GM06990 (cell line): Measurements from ENCODE around the gene NKIRAS2.

ENCODE experiments used
- DNase-seq: peaks from one replicate; pipeline ENCODE4 v3.0.0-alpha.2; 2011; ENCODE audit not compliant: insufficient read length; ENCODE audit errors: extremely low read depth
- H3K27me3 ChIP-seq: replicated peaks from 2 replicates; pipeline ENCODE4 v1.6.0; 2011; ENCODE audit warnings: low read length; ENCODE audit not compliant: control insufficient read depth, insufficient read depth
- H3K36me3 ChIP-seq: 2 replicates; pipeline ENCODE4 v1.5.1; 2011; ENCODE audit warnings: low read length; ENCODE audit not compliant: control insufficient read depth, insufficient read depth
- H3K4me3 ChIP-seq: replicated peaks from 2 replicates; pipeline ENCODE4 v1.5.1; 2011; ENCODE audit warnings: low read depth, mild to moderate bottlenecking, control low read depth, low read length
- CTCF ChIP-seq: IDR thresholded peaks from 2 replicates; pipeline ENCODE4 v1.5.1; 2011; ENCODE audit warnings: low read length, control low read depth, mild to moderate bottlenecking, inconsistent platforms; ENCODE audit not compliant: insufficient read depth, poor library complexity, severe bottlenecking

Gene NKIRAS2

GRCh38 chr17:42055027-42055426, 35.1 kb downstream of the NKIRAS2 start:
- Histone ChIP-seq H3K36me3 (no peaks in the 10 kb centered on the region), H3K4me3 (no peak overlapping the region), H3K27me3 (no peaks in the 10 kb centered on the region)
- no peak for DNase-seq
- TF ChIP-seq CTCF = no peak

- no peak for TF ChIP-seq CTCF
- no peaks in the 10 kb centered on the region for H3K36me3 ChIP-seq
- no peaks in the 10 kb centered on the region for H3K27me3 ChIP-seq
- DNase-seq = no peak
- no peak overlapping the region for H3K4me3 ChIP-seq
Observed at GRCh38 chr17:42055496-42055895, 35.6 kb downstream of the NKIRAS2 start.

- no peak for DNase-seq
- no peak for TF ChIP-seq CTCF
- H3K27me3 ChIP-seq = no peaks in the 10 kb centered on the region
- H3K36me3 ChIP-seq = no peaks in the 10 kb centered on the region
- H3K4me3 ChIP-seq = no peak overlapping the region
Observed at GRCh38 chr17:42056635-42057034, 36.7 kb downstream of the NKIRAS2 start.

GRCh38 chr17:42058063-42058462, 38.2 kb downstream of the NKIRAS2 start:
- TF ChIP-seq CTCF = no peak
- no peak for DNase-seq
- no peak overlapping the region for H3K4me3 ChIP-seq
- H3K36me3 ChIP-seq = no peaks in the 10 kb centered on the region
- no peaks in the 10 kb centered on the region for H3K27me3 ChIP-seq

- no peaks in the 10 kb centered on the region for H3K36me3 ChIP-seq
- no peak overlapping the region for H3K4me3 ChIP-seq
- H3K27me3 ChIP-seq = no peaks in the 10 kb centered on the region
- DNase-seq = no peak
- TF ChIP-seq CTCF = no peak
Observed at GRCh38 chr17:42059815-42060214, 39.9 kb downstream of the NKIRAS2 start.

GRCh38 chr17:42060231-42060630, 40.3 kb downstream of the NKIRAS2 start:
- TF ChIP-seq CTCF = no peak
- no peaks in the 10 kb centered on the region for H3K36me3 ChIP-seq
- H3K27me3 ChIP-seq = no peaks in the 10 kb centered on the region
- DNase-seq = no peak
- H3K4me3 ChIP-seq = no peak overlapping the region
